H1 (cell line): ENCODE measurements around the gene PDZK1IP1. TPM values are rescaled to one million over a fixed set of nuclear protein-coding genes. Genes with fewer than 3 reads are reported as not detected.
A peak's percentile ranks its signal among the peaks of the same experiment; 100 is the strongest.

ENCODE experiments used
- CTCF ChIA-PET: fragments of 300-600 bp; sonication (Branson Sonifier 250); formaldehyde crosslinking; loops from one replicate; lab custom pipeline; 2021; ENCODE audit not compliant: partially characterized antibody; lab: Charles Lee
- POLR2A ChIA-PET: fragments of 300-600 bp; sonication (Branson Sonifier 250); formaldehyde crosslinking; loops from one replicate; lab custom pipeline; 2021; ENCODE audit warnings: inconsistent platforms; ENCODE audit not compliant: partially characterized antibody; lab: Charles Lee
- DNase-seq, 2 experiments: peaks; one replicate each; pipeline versions ENCODE4 v3.0.0 to v3.0.0-alpha.2; 2010 to 2022; ENCODE audit warnings: low spot score in 2 of 2, low read depth in 1 of 2, mixed read lengths in 1 of 2
- FAIRE-seq: peaks from 2 replicates; lab custom pipeline; 2011; peaks lifted over from hg19 to GRCh38; lab: Jason Lieb, UNC
- H2AFZ ChIP-seq: 2 replicates; pipeline ENCODE4 v1.8.1; 2012; ENCODE audit warnings: low read length, inconsistent platforms
- H2AK5ac ChIP-seq: 2 replicates; pipeline ENCODE4 v1.6.1; 2013; ENCODE audit warnings: low read depth, low read length
- H2BK120ac ChIP-seq: replicated peaks from 2 replicates; pipeline ENCODE3; 2013; ENCODE audit warnings: low read depth, low read length, inconsistent platforms
- H2BK12ac ChIP-seq: 2 replicates; pipeline ENCODE4 v1.6.1; 2013; ENCODE audit warnings: low read depth, low read length
- H2BK15ac ChIP-seq: 2 replicates; pipeline ENCODE4 v1.6.1; 2013; ENCODE audit warnings: low read length
- H2BK20ac ChIP-seq: 2 replicates; pipeline ENCODE4 v1.6.1; 2013; ENCODE audit warnings: low read length
- H2BK5ac ChIP-seq: 2 replicates; pipeline ENCODE4 v1.6.1; 2013; ENCODE audit warnings: low read depth, low read length
- H3K14ac ChIP-seq: 2 replicates; pipeline ENCODE4 v1.6.1; 2013; ENCODE audit warnings: inconsistent platforms; ENCODE audit not compliant: insufficient read length
- H3K18ac ChIP-seq: 2 replicates; pipeline ENCODE4 v1.6.1; 2013; ENCODE audit warnings: low read length; ENCODE audit errors: extremely low read depth
- H3K23ac ChIP-seq: 2 replicates; pipeline ENCODE4 v1.6.1; 2013; ENCODE audit warnings: inconsistent platforms; ENCODE audit not compliant: insufficient read length
- H3K23me2 ChIP-seq: 2 replicates; pipeline ENCODE4 v1.6.1; 2013; ENCODE audit warnings: low read depth, low read length
- H3K27ac ChIP-seq: 2 replicates; pipeline ENCODE4 v1.6.1; 2011; ENCODE audit warnings: low read depth, low read length, inconsistent platforms
- H3K27me3 ChIP-seq, 4 experiments: replicated peaks in 1 of 4; 1 replicate in 1 of 4; 2 replicates in 3 of 4; pipeline versions ENCODE4 v1.6.1 to v1.8.1; 2011 to 2013; ENCODE audit warnings: low read length in 3 of 4, mild to moderate bottlenecking in 3 of 4, inconsistent platforms in 2 of 4, mixed read lengths in 2 of 4, moderate library complexity in 1 of 4; ENCODE audit not compliant: control insufficient read depth in 3 of 4, insufficient read depth in 3 of 4; ENCODE audit errors: extremely low read depth in 1 of 4
- H3K36me3 ChIP-seq, 4 experiments: 2 replicates each; pipeline versions ENCODE4 v1.6.1 to v1.8.1; 2011 to 2013; ENCODE audit warnings: mild to moderate bottlenecking in 4 of 4, low read length in 3 of 4, moderate library complexity in 2 of 4, control low read depth in 1 of 4, inconsistent platforms in 1 of 4; ENCODE audit not compliant: insufficient read depth in 4 of 4, control insufficient read depth in 2 of 4
- H3K4ac ChIP-seq: replicated peaks from 2 replicates; pipeline ENCODE3; 2013; ENCODE audit warnings: low read length, low read depth, mixed read lengths, inconsistent platforms; ENCODE audit not compliant: insufficient read length
- H3K4me1 ChIP-seq, 4 experiments: replicated peaks in 1 of 4; 1 replicate in 1 of 4; 2 replicates in 3 of 4; pipeline versions ENCODE4 v1.6.1 to v1.8.1; 2011 to 2013; ENCODE audit warnings: low read length in 3 of 4, inconsistent platforms in 2 of 4, mixed read lengths in 1 of 4; ENCODE audit not compliant: insufficient read depth in 4 of 4, control insufficient read depth in 3 of 4
- H3K4me2 ChIP-seq, 2 experiments: 2 replicates each; pipeline versions ENCODE4 v1.6.1 to v1.8.1; 2011 to 2013; ENCODE audit warnings: low read depth in 2 of 2, low read length in 2 of 2, control low read depth in 1 of 2, inconsistent platforms in 1 of 2, mild to moderate bottlenecking in 1 of 2; ENCODE audit not compliant: insufficient read depth in 1 of 2
- H3K4me3 ChIP-seq, 4 experiments: fragments of 200-600, 300-600 bp in 1 of 4; sonication (generic), shearing (Covaris generic), sonication (Bioruptor Twin) in 1 of 4; 2 replicates each; pipeline versions ENCODE4 v1.5.1 to v1.8.1; 2011 to 2016; ENCODE audit warnings: low read length in 4 of 4, low read depth in 3 of 4, control low read depth in 2 of 4, inconsistent platforms in 2 of 4, mild to moderate bottlenecking in 2 of 4, mixed read lengths in 1 of 4, moderate library complexity in 1 of 4; ENCODE audit not compliant: insufficient read depth in 2 of 4; ENCODE audit errors: extremely low read depth in 1 of 4
- H3K56ac ChIP-seq: replicated peaks from 2 replicates; pipeline ENCODE3; 2013; ENCODE audit warnings: low read depth, mild to moderate bottlenecking, mixed read lengths, low read length, inconsistent platforms; ENCODE audit not compliant: insufficient read length
- H3K79me1 ChIP-seq: 2 replicates; pipeline ENCODE4 v1.6.1; 2013; ENCODE audit warnings: low read depth, low read length, control low read depth
- H3K79me2 ChIP-seq, 2 experiments: 2 replicates each; pipeline versions ENCODE4 v1.6.1 to v1.8.1; 2012 to 2013; ENCODE audit warnings: low read length in 2 of 2, mild to moderate bottlenecking in 2 of 2, inconsistent platforms in 1 of 2; ENCODE audit not compliant: insufficient read depth in 2 of 2, control insufficient read depth in 1 of 2
- H3K9ac ChIP-seq, 4 experiments: replicated peaks in 1 of 4; 1 replicate in 1 of 4; 2 replicates in 3 of 4; pipeline versions ENCODE4 v1.6.1 to v1.8.1; 2011 to 2013; ENCODE audit warnings: low read depth in 3 of 4, low read length in 3 of 4, control low read depth in 2 of 4, mild to moderate bottlenecking in 2 of 4, moderate library complexity in 2 of 4, inconsistent platforms in 1 of 4; ENCODE audit errors: extremely low read depth in 1 of 4
- H3K9me3 ChIP-seq, 2 experiments: 2 replicates each; pipeline versions ENCODE4 v1.6.1 to v1.8.1; 2012 to 2013; ENCODE audit warnings: mild to moderate bottlenecking in 2 of 2, moderate library complexity in 2 of 2, control low read depth in 1 of 2, inconsistent platforms in 1 of 2, low read depth in 1 of 2, low read length in 1 of 2, mixed read lengths in 1 of 2; ENCODE audit not compliant: insufficient read depth in 2 of 2
- H4K20me1 ChIP-seq, 2 experiments: replicated peaks in 1 of 2; 2 replicates each; pipeline versions ENCODE3 to v1.8.1; 2011 to 2013; ENCODE audit warnings: inconsistent platforms in 2 of 2, low read length in 2 of 2, mild to moderate bottlenecking in 1 of 2; ENCODE audit not compliant: insufficient read depth in 2 of 2, control insufficient read depth in 1 of 2
- H4K5ac ChIP-seq: 2 replicates; pipeline ENCODE4 v1.6.1; 2013; ENCODE audit warnings: low read length, low read depth, mixed read lengths, inconsistent platforms; ENCODE audit not compliant: insufficient read length
- H4K8ac ChIP-seq: 2 replicates; pipeline ENCODE4 v1.8.0; 2013; ENCODE audit warnings: mild to moderate bottlenecking, moderate library complexity, low read length, inconsistent platforms; ENCODE audit not compliant: insufficient read depth; ENCODE audit errors: extremely low read depth
- H4K91ac ChIP-seq: replicated peaks from 2 replicates; pipeline ENCODE3; 2013; ENCODE audit warnings: low read length, mixed read lengths, inconsistent platforms; ENCODE audit not compliant: insufficient read length
- whole genome bisulfite sequencing, 2 experiments: shearing (Covaris generic) in 1 of 2; methylation state at CpG; one replicate each; pipeline versions ENCODE4 v1.1.6 to v1.1.7; 2013 to 2015; ENCODE audit warnings: low lambda C conversion rate in 2 of 2, mixed read lengths in 2 of 2, inconsistent platforms in 1 of 2, low coverage in 1 of 2, missing lambda C conversion rate in 1 of 2; ENCODE audit not compliant: insufficient replicate concordance in 2 of 2, insufficient coverage in 1 of 2, insufficient read length in 1 of 2; ENCODE audit errors: extremely low coverage in 1 of 2, missing lambda C conversion rate in 1 of 2; 5-methylcytosine and 5-hydroxymethylcytosine counted together
- polyA plus RNA-seq, 7 experiments: library from polyadenylated mRNA; depleted of rRNA in 3 of 7; stranded (reverse) in 5 of 7; unstranded in 2 of 7; fragments of >200 nt in 5 of 7; fragments of 200-250 nt in 2 of 7; gene quantifications; 1 replicate in 5 of 7; 2 replicates in 1 of 7; 4 replicates in 1 of 7; pipeline versions ENCODE4 v1.2.1 to v1.2.3, GENCODE V29; 2011 to 2013; ENCODE audit warnings: missing spikeins in 2 of 7, mixed read lengths in 2 of 7
- total RNA-seq: library from RNA; stranded (reverse); fragmentation: NEBNext Ultra II Directional; extraction: Animal tissue kit (Norgen Biotek cat#: 25700); gene quantifications from 2 replicates; pipeline ENCODE4 v1.2.1, GENCODE V29; 2021

Gene PDZK1IP1
- total and polyA plus RNA-seq, 2 of the 8 experiments (the other 6 are each of a cell fraction or from before 2014, with no cell fraction given) = 0.17 TPM; not detected in 1

DNA sequence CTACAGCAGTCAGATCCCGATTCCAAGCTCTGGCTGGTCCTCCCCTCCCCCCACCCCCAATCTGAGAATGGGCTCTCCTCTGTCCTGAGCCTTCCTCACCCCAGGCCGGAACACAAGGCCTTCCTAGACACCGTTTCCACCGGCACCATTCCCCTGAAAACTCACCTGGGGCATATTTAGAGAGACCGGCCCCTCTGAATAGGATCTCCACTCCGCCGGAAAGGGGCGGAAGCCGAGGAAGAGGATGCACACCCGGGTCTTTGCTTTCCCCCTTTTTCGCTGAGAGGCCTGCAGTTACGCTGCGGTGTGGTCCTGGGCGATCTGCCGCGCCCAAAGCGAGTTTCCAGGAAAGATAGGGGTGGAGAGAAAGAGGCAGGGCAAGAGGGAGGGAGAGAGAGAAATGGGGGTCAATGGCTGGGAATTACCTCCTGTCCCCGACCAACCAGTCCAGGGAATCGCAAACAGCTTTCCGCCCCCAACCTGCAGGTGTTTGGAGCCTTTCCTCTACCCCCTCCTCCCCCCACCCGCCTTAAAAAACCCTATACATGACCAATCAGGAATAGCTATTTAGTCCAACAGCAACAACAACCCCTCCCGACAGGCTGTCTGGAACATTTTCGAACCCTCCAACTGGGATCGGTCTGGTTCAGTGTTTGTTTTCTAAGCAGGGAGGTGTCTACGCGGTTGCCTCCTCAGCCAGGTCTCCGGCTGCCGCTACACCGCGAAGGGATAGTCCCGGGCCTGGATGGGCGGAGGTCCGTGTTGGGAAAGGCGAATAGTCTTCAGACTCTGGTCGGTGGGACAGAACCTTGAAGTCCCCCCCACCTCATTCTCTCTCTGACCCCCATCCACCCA lies 39.4 kb upstream of the PDZK1IP1 start:
- Histone ChIP-seq H2BK15ac (no peak overlapping the region), H4K5ac (no peak overlapping the region), H2BK5ac (no peak overlapping the region), H3K4me2 (peak overlapping the region; percentile 71 to 97), H3K4ac (no peak overlapping the region), H3K56ac (no peak overlapping the region), H3K9ac (no peak overlapping the region), H2AK5ac (no peak overlapping the region), H2BK20ac (no peak overlapping the region), H3K14ac (no peak overlapping the region), H2AFZ (no peak overlapping the region), H3K4me3 (peak overlapping the region; percentile 4 to 59 (median 24); a peak in 7 of 8 replicates), H4K8ac (no peak overlapping the region), H3K79me2 (no peaks in the 10 kb centered on the region), H3K9me3 (no peaks in the 10 kb centered on the region), H3K18ac (peak overlapping the region; percentile 51), H3K23ac (no peak overlapping the region), H4K91ac (no peak overlapping the region), H3K27me3 (peaks cover 90 to 100% (median 100%) of the 10 kb centered on the region in 4 experiments), H2BK120ac (no peak overlapping the region), H2BK12ac (peak overlapping the region; percentile 88), H4K20me1 (peaks cover 5 to 14% of the 10 kb centered on the region in 2 experiments), H3K79me1 (no peaks in the 10 kb centered on the region), H3K4me1 (peaks cover 11 to 48% (median 35%) of the 10 kb centered on the region in 4 experiments), H3K23me2 (peaks cover 9% of the 10 kb centered on the region), H3K36me3 (no peaks in the 10 kb centered on the region; a peak in 1 of 8 replicates), H3K27ac (no peak overlapping the region)
- FAIRE-seq = no peak
- WGBS, 2 experiments = 3% methylated on average over 34 of the region's 35 CpGs; no CpG with 5 or more reads in 1 of the 2 experiments
- peak in 1 of 2 experiments; percentile 68 for DNase-seq
- ChIA-PET CTCF (interaction anchor here (0.9 to 5.9 kb wide), 12 partner anchors 9 to 751 kb away, joined by 3 to 30 read pairs (median 4); partner anchors contain the start of gene PDZK1IP1), POLR2A (interaction anchor here (0.5 to 0.6 kb wide), 2 partner anchors 33 to 219 kb away, joined by 3 to 4 read pairs; no protein-coding TSS in a partner anchor)
